DND-41 (cell line): ENCODE measurements around the gene DRD4.

Experiments
- ATAC-seq: fragments of 200-7000 bp; cut with Tn5 transposase; 3 replicates; pipeline ENCODE4 v1.9.1; 2021; ENCODE audit warnings: low read depth; ENCODE audit not compliant: insufficient read depth
- DNase-seq: peaks from one replicate; pipeline ENCODE4 v3.0.0-alpha.2; 2020
- H2AFZ ChIP-seq: 2 replicates; pipeline ENCODE4 v1.6.0; 2012; ENCODE audit warnings: low read depth, low read length
- H3K27ac ChIP-seq: 2 replicates; pipeline ENCODE4 v1.5.1; 2012; ENCODE audit warnings: low read length, inconsistent platforms
- H3K27me3 ChIP-seq: fragments of 200-600 bp; sonication (generic); 2 replicates; pipeline ENCODE4 v1.6.0; 2012; ENCODE audit warnings: low read length, mild to moderate bottlenecking, inconsistent platforms; ENCODE audit not compliant: insufficient read depth, poor library complexity
- H3K36me3 ChIP-seq: 2 replicates; pipeline ENCODE4 v1.5.1; 2012; ENCODE audit warnings: low read length, inconsistent platforms; ENCODE audit not compliant: insufficient read depth
- H3K4me1 ChIP-seq: 2 replicates; pipeline ENCODE4 v1.5.1; 2012; ENCODE audit warnings: mild to moderate bottlenecking, low read length; ENCODE audit not compliant: insufficient read depth
- H3K4me2 ChIP-seq: 2 replicates; pipeline ENCODE4 v1.6.0; 2012; ENCODE audit warnings: mild to moderate bottlenecking, moderate library complexity, low read length, inconsistent platforms; ENCODE audit not compliant: insufficient read depth
- H3K4me3 ChIP-seq, 2 experiments: fragments of 200-600 bp in 1 of 2; shearing (Covaris generic) in 1 of 2; 2 replicates each; pipeline ENCODE4 v1.5.1; 2012 to 2016; ENCODE audit warnings: inconsistent platforms in 2 of 2, low read length in 2 of 2, mild to moderate bottlenecking in 2 of 2, low read depth in 1 of 2, moderate library complexity in 1 of 2
- H3K79me2 ChIP-seq: 2 replicates; pipeline ENCODE4 v1.6.0; 2012; ENCODE audit warnings: low read length, inconsistent platforms; ENCODE audit not compliant: insufficient read depth
- H3K9ac ChIP-seq: 2 replicates; pipeline ENCODE4 v1.6.0; 2012; ENCODE audit warnings: low read depth, mild to moderate bottlenecking, inconsistent platforms, low read length, moderate library complexity
- H3K9me3 ChIP-seq: 2 replicates; pipeline ENCODE4 v1.5.1; 2012; ENCODE audit warnings: low read length, moderate library complexity, mild to moderate bottlenecking, inconsistent platforms; ENCODE audit not compliant: insufficient read depth, severe bottlenecking
- H4K20me1 ChIP-seq: 2 replicates; pipeline ENCODE4 v1.6.0; 2012; ENCODE audit warnings: low read length; ENCODE audit not compliant: insufficient read depth
- EZH2 ChIP-seq: IDR thresholded peaks from 3 replicates; pipeline ENCODE4 v1.6.1; 2012; ENCODE audit warnings: borderline replicate concordance, low read depth, mild to moderate bottlenecking, moderate library complexity, low read length, inconsistent platforms; ENCODE audit not compliant: severe bottlenecking
- TF ChIP-seq, protein P1 (sequence below): IDR thresholded peaks from 2 replicates; pipeline ENCODE4 v1.5.1; 2012; ENCODE audit warnings: borderline replicate concordance, low read length, moderate library complexity, mild to moderate bottlenecking; ENCODE audit not compliant: poor library complexity, severe bottlenecking; ENCODE audit errors: extremely low read depth

The DRD4 gene

DNA sequence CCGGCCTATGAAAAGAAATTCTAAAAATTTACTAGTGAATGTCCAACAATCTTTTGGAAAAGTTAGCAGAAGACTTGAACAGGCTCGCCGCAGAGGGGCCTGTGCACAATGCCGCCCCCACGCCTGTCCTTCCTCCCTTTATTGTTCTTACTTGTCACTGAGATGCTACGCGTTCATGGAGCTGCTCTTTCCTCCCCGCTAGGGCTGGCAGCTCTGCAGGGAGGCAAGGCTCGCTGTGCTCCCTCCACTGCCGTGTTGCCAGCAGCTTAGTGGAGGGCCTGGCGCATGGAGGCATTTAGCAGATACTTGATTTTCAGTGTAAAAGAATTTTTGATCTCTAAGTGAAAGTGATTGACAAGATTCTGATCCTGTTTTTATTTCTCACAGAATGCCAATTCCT, 46.1 kb upstream of the DRD4 start:
- Histone ChIP-seq H3K9me3 (no peaks in the 10 kb centered on the region), H3K27ac (no peak overlapping the region), H2AFZ (no peak overlapping the region), H3K4me3 (no peak overlapping the region), H3K79me2 (peaks cover 60% of the 10 kb centered on the region), H3K36me3 (peaks cover 98% of the 10 kb centered on the region), H3K4me1 (no peaks in the 10 kb centered on the region), H3K4me2 (no peak overlapping the region), H3K9ac (no peak overlapping the region), H4K20me1 (peaks cover 59% of the 10 kb centered on the region), H3K27me3 (no peaks in the 10 kb centered on the region)
- TF ChIP-seq EZH2, result no peak
- TF ChIP-seq, protein P1, sequence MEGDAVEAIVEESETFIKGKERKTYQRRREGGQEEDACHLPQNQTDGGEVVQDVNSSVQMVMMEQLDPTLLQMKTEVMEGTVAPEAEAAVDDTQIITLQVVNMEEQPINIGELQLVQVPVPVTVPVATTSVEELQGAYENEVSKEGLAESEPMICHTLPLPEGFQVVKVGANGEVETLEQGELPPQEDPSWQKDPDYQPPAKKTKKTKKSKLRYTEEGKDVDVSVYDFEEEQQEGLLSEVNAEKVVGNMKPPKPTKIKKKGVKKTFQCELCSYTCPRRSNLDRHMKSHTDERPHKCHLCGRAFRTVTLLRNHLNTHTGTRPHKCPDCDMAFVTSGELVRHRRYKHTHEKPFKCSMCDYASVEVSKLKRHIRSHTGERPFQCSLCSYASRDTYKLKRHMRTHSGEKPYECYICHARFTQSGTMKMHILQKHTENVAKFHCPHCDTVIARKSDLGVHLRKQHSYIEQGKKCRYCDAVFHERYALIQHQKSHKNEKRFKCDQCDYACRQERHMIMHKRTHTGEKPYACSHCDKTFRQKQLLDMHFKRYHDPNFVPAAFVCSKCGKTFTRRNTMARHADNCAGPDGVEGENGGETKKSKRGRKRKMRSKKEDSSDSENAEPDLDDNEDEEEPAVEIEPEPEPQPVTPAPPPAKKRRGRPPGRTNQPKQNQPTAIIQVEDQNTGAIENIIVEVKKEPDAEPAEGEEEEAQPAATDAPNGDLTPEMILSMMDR, result no peak
- ATAC-seq (no peak), DNase-seq (no peak)

DNA sequence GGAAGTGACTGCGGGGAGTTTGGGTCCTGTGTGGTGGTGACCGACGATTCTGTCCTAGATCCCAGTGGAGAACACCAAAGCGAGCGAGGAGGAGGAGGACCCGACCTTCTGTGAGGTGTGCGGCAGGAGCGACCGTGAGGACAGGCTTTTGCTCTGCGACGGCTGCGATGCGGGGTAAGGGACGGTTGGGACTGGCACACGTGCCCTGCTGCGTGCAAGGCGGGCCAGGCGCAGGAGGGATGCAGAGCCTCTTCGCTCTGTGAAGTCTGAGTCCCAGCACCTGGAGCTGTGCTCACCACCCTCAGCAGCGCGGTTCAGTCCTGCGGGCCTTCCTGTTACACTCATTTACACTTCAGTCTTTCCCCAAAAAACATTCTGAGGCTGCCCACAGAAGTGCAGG, 44.6 kb upstream of the DRD4 start:
- H4K20me1 ChIP-seq, result peaks cover 58% of the 10 kb centered on the region
- H3K4me1 ChIP-seq, result no peaks in the 10 kb centered on the region
- no peak overlapping the region for H3K4me2 ChIP-seq
- DNase-seq (no peak), ATAC-seq (no peak)
- peaks cover 59% of the 10 kb centered on the region for H3K79me2 ChIP-seq
- no peak overlapping the region for H3K9ac ChIP-seq
- peaks cover 98% of the 10 kb centered on the region for H3K36me3 ChIP-seq
- no peak overlapping the region for H3K4me3 ChIP-seq
- TF ChIP-seq, protein P1, result no peak
- no peak overlapping the region for H3K27ac ChIP-seq
- no peaks in the 10 kb centered on the region for H3K27me3 ChIP-seq
- H3K9me3 ChIP-seq, result no peaks in the 10 kb centered on the region
- no peak overlapping the region for H2AFZ ChIP-seq

DNA sequence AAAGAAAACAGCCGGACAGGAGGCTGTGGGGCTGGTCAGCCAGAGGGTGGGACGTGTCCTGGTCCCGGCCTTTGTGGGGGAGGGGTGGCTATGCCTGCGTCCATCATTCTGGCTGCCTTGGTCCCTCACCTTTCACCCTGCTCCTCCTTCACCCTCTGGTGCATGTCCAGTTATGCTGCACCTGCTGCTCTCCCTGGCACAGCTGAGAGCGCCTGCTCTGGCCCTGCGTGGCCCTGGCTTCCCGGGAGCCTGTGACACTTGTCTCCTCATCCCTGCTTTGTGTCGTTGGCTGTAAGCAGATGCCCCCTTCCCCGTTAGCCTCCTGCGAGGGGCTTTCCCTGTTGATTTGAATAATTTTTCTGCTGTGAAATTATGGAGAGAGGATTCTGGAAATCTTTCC, 44.2 kb upstream of the DRD4 start:
- peaks cover 58% of the 10 kb centered on the region for H4K20me1 ChIP-seq
- H3K9me3 ChIP-seq, result no peaks in the 10 kb centered on the region
- DNase-seq, result no peak
- no peaks in the 10 kb centered on the region for H3K4me1 ChIP-seq
- H3K27me3 ChIP-seq, result no peaks in the 10 kb centered on the region
- no peak overlapping the region for H3K9ac ChIP-seq
- peaks cover 98% of the 10 kb centered on the region for H3K36me3 ChIP-seq
- H3K4me2 ChIP-seq, result no peak overlapping the region
- no peak overlapping the region for H3K4me3 ChIP-seq
- H3K79me2 ChIP-seq, result peaks cover 59% of the 10 kb centered on the region
- H2AFZ ChIP-seq, result no peak overlapping the region
- TF ChIP-seq, protein P1, result no peak
- TF ChIP-seq EZH2, result no peak
- ATAC-seq, result no peak
- H3K27ac ChIP-seq, result no peak overlapping the region

DNA sequence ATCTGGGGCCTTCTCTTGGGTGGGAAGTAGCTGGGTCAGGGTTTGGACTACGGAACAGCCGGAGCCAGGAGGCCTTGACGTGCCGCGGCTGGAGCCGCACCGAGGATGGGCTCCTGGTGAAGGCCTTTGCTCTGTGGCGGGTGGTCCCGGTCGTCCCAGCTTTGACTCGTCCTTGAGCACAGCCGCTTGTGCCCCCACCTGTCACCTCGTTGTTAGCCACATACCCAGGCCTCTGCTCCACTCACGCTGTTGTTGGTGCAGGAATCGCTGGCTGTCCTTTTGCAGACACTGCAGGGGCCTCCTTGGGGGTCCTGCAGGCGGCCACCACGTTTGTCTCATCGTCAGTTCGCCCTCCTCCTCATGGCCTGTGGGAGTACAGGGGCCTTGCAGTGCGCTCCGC, 43.7 kb upstream of the DRD4 start:
- H3K27ac ChIP-seq, result no peak overlapping the region
- TF ChIP-seq EZH2, result no peak
- TF ChIP-seq, protein P1, result no peak
- H3K4me2 ChIP-seq, result no peak overlapping the region
- peaks cover 60% of the 10 kb centered on the region for H4K20me1 ChIP-seq
- H3K4me3 ChIP-seq, result no peak overlapping the region
- peaks cover 59% of the 10 kb centered on the region for H3K79me2 ChIP-seq
- H3K36me3 ChIP-seq, result peaks cover 98% of the 10 kb centered on the region
- H3K9ac ChIP-seq, result no peak overlapping the region
- H3K27me3 ChIP-seq, result no peaks in the 10 kb centered on the region
- no peak overlapping the region for H2AFZ ChIP-seq
- H3K4me1 ChIP-seq, result no peaks in the 10 kb centered on the region
- DNase-seq (no peak), ATAC-seq (no peak)
- H3K9me3 ChIP-seq, result no peaks in the 10 kb centered on the region
